SK-N-SH (cell line): Measurements from ENCODE around the gene RFX5. TPM values are rescaled to one million over a fixed set of nuclear protein-coding genes. Genes with fewer than 3 reads are reported as not detected.

Source experiments
- CTCF ChIA-PET: fragments of 300-600, 350-600 bp; formaldehyde crosslinking; extraction: SDS; loops from one replicate; lab custom pipeline; 2021; lab: Yijun Ruan, JAX
- POLR2A ChIA-PET: fragments of 350-600 bp; sonication (Branson Sonifier 250); formaldehyde crosslinking; extraction: SDS; loops from one replicate; lab custom pipeline; 2020; ENCODE audit warnings: antibody characterized with exemption, inconsistent platforms; lab: Yijun Ruan, JAX
- DNase-seq: peaks from one replicate; pipeline ENCODE4 v3.0.0; 2012
- H2AFZ ChIP-seq: fragments of 200-600 bp; sonication (generic); 2 replicates; pipeline ENCODE4 v1.8.1; 2016; ENCODE audit warnings: antibody characterized with exemption, mild to moderate bottlenecking, low read depth
- H3F3A ChIP-seq: fragments of 200-600 bp; sonication (generic); replicated peaks from 2 replicates; pipeline ENCODE3; 2016; ENCODE audit warnings: antibody characterized with exemption, mild to moderate bottlenecking; ENCODE audit not compliant: insufficient read depth
- H3K27ac ChIP-seq, 2 experiments: fragments of 200-500 bp in 1 of 2; fragments of 200-600 bp in 1 of 2; sonication (Bioruptor generic) in 1 of 2; sonication (generic), shearing (Covaris generic) in 1 of 2; 2 replicates each; pipeline versions ENCODE4 v1.5.1 to v1.6.1; 2014 to 2016; ENCODE audit warnings: low read depth in 2 of 2, inconsistent platforms in 1 of 2, low read length in 1 of 2, mild to moderate bottlenecking in 1 of 2, mixed read lengths in 1 of 2
- H3K27me3 ChIP-seq: fragments of 200-600 bp; sonication (generic), shearing (Covaris generic); 2 replicates; pipeline ENCODE4 v1.6.1; 2016; ENCODE audit warnings: mixed run types; ENCODE audit not compliant: insufficient read depth
- H3K36me3 ChIP-seq, 2 experiments: fragments of 200-500 bp in 1 of 2; fragments of 200-600 bp in 1 of 2; sonication (Bioruptor generic) in 1 of 2; sonication (generic) in 1 of 2; replicated peaks in 1 of 2; 2 replicates each; pipeline versions ENCODE3 to v1.5.1; 2014 to 2016; ENCODE audit warnings: low read length in 1 of 2, mild to moderate bottlenecking in 1 of 2; ENCODE audit not compliant: insufficient read depth in 2 of 2, control insufficient read depth in 1 of 2
- H3K4me1 ChIP-seq, 2 experiments: fragments of 200-500 bp in 1 of 2; fragments of 200-600 bp in 1 of 2; sonication (Bioruptor generic) in 1 of 2; sonication (generic), shearing (Covaris generic) in 1 of 2; 2 replicates each; pipeline versions ENCODE4 v1.5.1 to v1.6.1; 2014 to 2016; ENCODE audit warnings: low read depth in 1 of 2, low read length in 1 of 2, mixed run types in 1 of 2; ENCODE audit not compliant: insufficient read depth in 2 of 2, control insufficient read depth in 1 of 2
- H3K4me2 ChIP-seq: fragments of 200-600 bp; sonication (generic), shearing (Covaris generic); 2 replicates; pipeline ENCODE4 v1.6.1; 2017; ENCODE audit warnings: mixed run types
- H3K4me3 ChIP-seq, 2 experiments: fragments of 200-500 bp in 1 of 2; fragments of 200-600 bp in 1 of 2; sonication (Bioruptor generic) in 1 of 2; sonication (generic), shearing (Covaris generic) in 1 of 2; 2 replicates each; pipeline versions ENCODE4 v1.5.1 to v1.8.1; 2014 to 2016; ENCODE audit warnings: low read depth in 2 of 2, inconsistent platforms in 1 of 2, low read length in 1 of 2, mild to moderate bottlenecking in 1 of 2, mixed read lengths in 1 of 2, moderate library complexity in 1 of 2
- H3K79me2 ChIP-seq: fragments of 200-600 bp; sonication (generic); 2 replicates; pipeline ENCODE4 v1.8.1; 2017; ENCODE audit warnings: mild to moderate bottlenecking; ENCODE audit not compliant: insufficient read depth
- H3K9ac ChIP-seq: fragments of 200-600 bp; sonication (generic); 2 replicates; pipeline ENCODE4 v1.6.1; 2017; ENCODE audit warnings: mixed run types
- H3K9me2 ChIP-seq: fragments of 200-600 bp; sonication (generic); 2 replicates; pipeline ENCODE4 v1.6.1; 2017; ENCODE audit warnings: mixed run types
- H3K9me3 ChIP-seq: fragments of 200-600 bp; sonication (generic); 2 replicates; pipeline ENCODE4 v1.6.1; 2017; ENCODE audit warnings: mixed run types, mild to moderate bottlenecking, moderate library complexity
- H4K20me1 ChIP-seq: fragments of 200-600 bp; sonication (generic); 2 replicates; pipeline ENCODE4 v1.6.1; 2017; ENCODE audit warnings: mild to moderate bottlenecking, mixed run types; ENCODE audit not compliant: insufficient read depth
- ELF1 ChIP-seq: IDR thresholded peaks from 2 replicates; pipeline ENCODE4 v1.4.0; 2012
- EP300 ChIP-seq, 2 experiments: IDR thresholded peaks; 2 replicates each; pipeline versions ENCODE4 v1.4.0 to v1.6.1; 2012; ENCODE audit warnings: borderline replicate concordance in 1 of 2, low read depth in 1 of 2, low read length in 1 of 2
- EZH2phosphoT487 ChIP-seq: fragments of 200-600 bp; sonication (generic); IDR thresholded peaks from 2 replicates; pipeline ENCODE4 v1.6.1; 2017; ENCODE audit warnings: low read depth, mixed run types, mild to moderate bottlenecking, antibody characterized with exemption, moderate library complexity, borderline replicate concordance
- FOSL2 ChIP-seq: IDR thresholded peaks from 2 replicates; pipeline ENCODE4 v1.4.0; 2012; ENCODE audit warnings: low read depth, mild to moderate bottlenecking, moderate library complexity, borderline replicate concordance
- FOXM1 ChIP-seq: IDR thresholded peaks from 2 replicates; pipeline ENCODE4 v1.4.0; 2012; ENCODE audit warnings: low read depth, mild to moderate bottlenecking
- GABPA ChIP-seq: IDR thresholded peaks from 2 replicates; pipeline ENCODE4 v1.4.0; 2012; ENCODE audit warnings: low read depth, mild to moderate bottlenecking
- MAX ChIP-seq: IDR thresholded peaks from 2 replicates; pipeline ENCODE4 v1.4.0; 2012; ENCODE audit warnings: low read depth
- MXI1 ChIP-seq: IDR thresholded peaks from 2 replicates; pipeline ENCODE4 v1.6.1; 2012; ENCODE audit warnings: mild to moderate bottlenecking, low read depth, low read length, improper control_type of control experiment
- NFIC ChIP-seq: IDR thresholded peaks from 2 replicates; pipeline ENCODE4 v1.4.0; 2012; ENCODE audit warnings: borderline replicate concordance
- PBX3 ChIP-seq: IDR thresholded peaks from 2 replicates; pipeline ENCODE4; 2012
- POLR2AphosphoS5 ChIP-seq: IDR thresholded peaks from 2 replicates; pipeline ENCODE4 v1.6.1; 2012; ENCODE audit warnings: low read depth, low read length
- RAD21 ChIP-seq: IDR thresholded peaks from 2 replicates; pipeline ENCODE4 v1.6.1; 2012; ENCODE audit warnings: mild to moderate bottlenecking, low read length
- RCOR1 ChIP-seq: fragments of 150-350 bp; IDR thresholded peaks from 2 replicates; pipeline ENCODE4 v1.6.1; 2017; ENCODE audit warnings: antibody characterized with exemption, low read length
- REST ChIP-seq: IDR thresholded peaks from 2 replicates; pipeline ENCODE4 v1.6.1; 2012; ENCODE audit warnings: mild to moderate bottlenecking, low read depth, low read length, moderate library complexity
- RFX5 ChIP-seq: IDR thresholded peaks from 2 replicates; pipeline ENCODE4 v1.6.1; 2012; ENCODE audit warnings: mild to moderate bottlenecking, improper control_type of control experiment, low read length
- RXRA ChIP-seq: IDR thresholded peaks from 2 replicates; pipeline ENCODE4 v1.4.0; 2012; ENCODE audit warnings: low read depth, mild to moderate bottlenecking, borderline replicate concordance
- TCF12 ChIP-seq: IDR thresholded peaks from 2 replicates; pipeline ENCODE4 v1.4.0; 2012
- USF1 ChIP-seq: IDR thresholded peaks from 2 replicates; pipeline ENCODE4 v1.4.0; 2012; ENCODE audit warnings: low read depth, borderline replicate concordance
- USF2 ChIP-seq: fragments of 150-350 bp; IDR thresholded peaks from 2 replicates; pipeline ENCODE4 v1.6.1; 2017; ENCODE audit warnings: antibody characterized with exemption, low read length, low read depth, borderline replicate concordance
- YY1 ChIP-seq: IDR thresholded peaks from 2 replicates; pipeline ENCODE4 v1.4.0; 2012; ENCODE audit warnings: low read depth, mild to moderate bottlenecking
- WGBS: methylation state at CpG from one replicate; pipeline ENCODE4 v1.1.6; 2017; ENCODE audit warnings: low lambda C conversion rate; 5-methylcytosine and 5-hydroxymethylcytosine counted together
- polyA plus RNA-seq, 3 experiments: library from polyadenylated mRNA; depleted of rRNA; stranded (reverse); fragments of >200 nt; gene quantifications; 2 replicates each; pipeline ENCODE4 v1.2.3, GENCODE V29; 2012

Gene RFX5
- polyA plus RNA-seq, 1 of the 3 experiments (the other 2 are of a cell fraction), result 29.1 TPM

- H3K27me3 ChIP-seq, result no peaks in the 10 kb centered on the region
- H3K27ac ChIP-seq, result no peak overlapping the region
- no peaks in the 10 kb centered on the region for H3K9me2 ChIP-seq
- 99% methylated on average over 6 of the region's 6 CpGs for WGBS
- peaks cover 7% of the 10 kb centered on the region for H3K79me2 ChIP-seq
- H3F3A ChIP-seq, result peaks cover 11% of the 10 kb centered on the region
- ChIA-PET CTCF (interaction anchor here (0.9 to 11.2 kb wide), 5 partner anchors 19 to 390 kb away, joined by 3 to 309 read pairs (median 3); partner anchors contain the start of genes PI4KB and PSMB4), POLR2A (no interaction called here)
- no peaks in the 10 kb centered on the region for H4K20me1 ChIP-seq
- peaks cover 6 to 34% of the 10 kb centered on the region in 2 experiments for H3K36me3 ChIP-seq
- H3K4me1 ChIP-seq, result peaks cover 8 to 13% of the 10 kb centered on the region in 2 experiments; a peak in 2 of 4 replicates
- TF ChIP-seq TCF12 (no peak), REST (no peak), MAX (no peak), FOXM1 (no peak), USF2 (no peak), RFX5 (no peak), GABPA (no peak), MXI1 (no peak), EP300 (IDR thresholded peaks at IDR 0.05; ENCODE audit: borderline replicate concordance in 1 of 2, low read depth in 1 of 2, low read length in 1 of 2) (no peak)
- H3K9ac ChIP-seq, result no peak overlapping the region
- H3K4me3 ChIP-seq, result no peak overlapping the region
- H3K4me2 ChIP-seq, result no peak overlapping the region
- no peak overlapping the region for H2AFZ ChIP-seq
- no peaks in the 10 kb centered on the region for H3K9me3 ChIP-seq
- no peak for DNase-seq
Observed at GRCh38 chr1:151344291-151344690, 2.8 kb downstream of the RFX5 start.

GRCh38 chr1:151343587-151343986 lies 3.5 kb downstream of the RFX5 start:
- ChIA-PET POLR2A (no interaction called here), CTCF (interaction anchor here (0.7 to 11.2 kb wide), 4 partner anchors 18 to 78 kb away, joined by 3 to 309 read pairs (median 72); partner anchors contain the start of gene PI4KB)
- H3K9me3 ChIP-seq, result no peaks in the 10 kb centered on the region
- no peaks in the 10 kb centered on the region for H3K9me2 ChIP-seq
- H2AFZ ChIP-seq, result no peak overlapping the region
- no peak for DNase-seq
- WGBS, result 78% methylated on average over 9 of the region's 9 CpGs
- peaks cover 6 to 34% of the 10 kb centered on the region in 2 experiments for H3K36me3 ChIP-seq
- peaks cover 11% of the 10 kb centered on the region for H3F3A ChIP-seq
- H3K27ac ChIP-seq, result no peak overlapping the region
- H3K9ac ChIP-seq, result no peak overlapping the region
- H3K27me3 ChIP-seq, result no peaks in the 10 kb centered on the region
- no peak for TF ChIP-seq RXRA
- no peak for TF ChIP-seq NFIC
- no peak for TF ChIP-seq YY1
- TF ChIP-seq FOSL2, result no peak
- no peak for TF ChIP-seq POLR2AphosphoS5
- TF ChIP-seq TCF12, result no peak
- no peak for TF ChIP-seq FOXM1
- no peak for TF ChIP-seq GABPA
- no peak for TF ChIP-seq RCOR1
- TF ChIP-seq PBX3, result no peak
- TF ChIP-seq EZH2phosphoT487, result no peak
- TF ChIP-seq USF1, result no peak
- no peak for TF ChIP-seq RFX5
- no peak for TF ChIP-seq ELF1
- no peak for TF ChIP-seq RAD21
- no peaks in the 10 kb centered on the region for H4K20me1 ChIP-seq
- H3K4me2 ChIP-seq, result no peak overlapping the region
- no peak overlapping the region for H3K4me3 ChIP-seq
- H3K4me1 ChIP-seq, result peaks cover 8 to 13% of the 10 kb centered on the region in 2 experiments; a peak in 2 of 4 replicates
- H3K79me2 ChIP-seq, result peaks cover 7% of the 10 kb centered on the region
